ENCODE data around the gene GADD45B.

- TF ChIP-seq CTCF (IDR thresholded peaks at IDR 0.05) (no peak), POLR2A (IDR thresholded peaks at IDR 0.05) (no peak)
Observed at GRCh38 chr19:2511570-2511969, 35.6 kb downstream of the GADD45B start.

All from thyroid gland (tissue), 4 donors.